ENCODE data around the gene PDIA5.
A peak's percentile ranks its signal among the peaks of the same experiment; 100 is the strongest.

The PDIA5 gene

GRCh38 chr3:123066896-123067688 is at the start of gene PDIA5:
TSS of gene PDIA5 (plus strand) at chr3:123067025. CDS start at chr3:123067165, 140 bp downstream.
- peak; percentile 83 to 88 for DNase-seq

- DNase-seq = no peak
Observed at GRCh38 chr3:123018683-123019082, 48.1 kb upstream of the PDIA5 start.

GRCh38 chr3:123019161-123019560 is 47.7 kb upstream of the PDIA5 start:
- DNase-seq = no peak

GRCh38 chr3:123019591-123019990 is 47.2 kb upstream of the PDIA5 start:
- no peak for DNase-seq

GRCh38 chr3:123020709-123021108 is 46.1 kb upstream of the PDIA5 start:
- DNase-seq = no peak

- no peak for DNase-seq
Observed at GRCh38 chr3:123021388-123021787, 45.4 kb upstream of the PDIA5 start.

- DNase-seq = no peak
Observed at GRCh38 chr3:123021996-123022510, 44.8 kb upstream of the PDIA5 start.

GRCh38 chr3:123024056-123024455 is 42.8 kb upstream of the PDIA5 start:
- DNase-seq = no peak

- DNase-seq = peak in 1 of 2 experiments; percentile 6
Observed at GRCh38 chr3:123025642-123026521, 40.9 kb upstream of the PDIA5 start.

- DNase-seq = peak; percentile 8 to 21
Observed at GRCh38 chr3:123026565-123027291, 40.1 kb upstream of the PDIA5 start.

GRCh38 chr3:123027292-123028232 is 39.3 kb upstream of the PDIA5 start, which contains the start of gene SEMA5B:
TSS of gene SEMA5B (minus strand) at chr3:123027763. CDS start at chr3:122961263, 66,500 bp downstream.
- DNase-seq = peak; percentile 21 to 28

- peak; percentile 19 to 21 for DNase-seq
Observed at GRCh38 chr3:123028233-123028828, 38.5 kb upstream of the PDIA5 start.

- DNase-seq = no peak
Observed at GRCh38 chr3:123031051-123031450, 35.8 kb upstream of the PDIA5 start.

- DNase-seq = no peak
Observed at GRCh38 chr3:123032057-123032456, 34.8 kb upstream of the PDIA5 start.

- DNase-seq = no peak
Observed at GRCh38 chr3:123034120-123034519, 32.7 kb upstream of the PDIA5 start.

- no peak for DNase-seq
Observed at GRCh38 chr3:123034996-123035395, 31.8 kb upstream of the PDIA5 start.

- no peak for DNase-seq
Observed at GRCh38 chr3:123036352-123037014, 30.3 kb upstream of the PDIA5 start.

GRCh38 chr3:123037015-123037375 is 29.8 kb upstream of the PDIA5 start:
- no peak for DNase-seq

GRCh38 chr3:123038751-123039150 is 28.1 kb upstream of the PDIA5 start:
- DNase-seq = no peak

- no peak for DNase-seq
Observed at GRCh38 chr3:123039178-123039577, 27.6 kb upstream of the PDIA5 start.

- DNase-seq = no peak
Observed at GRCh38 chr3:123042413-123042812, 24.4 kb upstream of the PDIA5 start.
